ENCODE data around the gene CEP70.
"Not testable (repeated sequence)": the region's sequence is repeated elsewhere in the genome, so short reads cannot be mapped to it uniquely, and the experiment has no call there.

Gene CEP70

GRCh38 chr3:138544546-138544945, 49.5 kb downstream of the CEP70 start:
- Histone ChIP-seq H3K36me3 (replicated peaks) (no peaks in the 10 kb centered on the region), H3K4me3 (ENCODE audit: low read depth, low read length) (no peak overlapping the region), H3K27ac (no peak overlapping the region), H3K27me3 (replicated peaks) (no peaks in the 10 kb centered on the region)
- TF ChIP-seq, protein P1, sequence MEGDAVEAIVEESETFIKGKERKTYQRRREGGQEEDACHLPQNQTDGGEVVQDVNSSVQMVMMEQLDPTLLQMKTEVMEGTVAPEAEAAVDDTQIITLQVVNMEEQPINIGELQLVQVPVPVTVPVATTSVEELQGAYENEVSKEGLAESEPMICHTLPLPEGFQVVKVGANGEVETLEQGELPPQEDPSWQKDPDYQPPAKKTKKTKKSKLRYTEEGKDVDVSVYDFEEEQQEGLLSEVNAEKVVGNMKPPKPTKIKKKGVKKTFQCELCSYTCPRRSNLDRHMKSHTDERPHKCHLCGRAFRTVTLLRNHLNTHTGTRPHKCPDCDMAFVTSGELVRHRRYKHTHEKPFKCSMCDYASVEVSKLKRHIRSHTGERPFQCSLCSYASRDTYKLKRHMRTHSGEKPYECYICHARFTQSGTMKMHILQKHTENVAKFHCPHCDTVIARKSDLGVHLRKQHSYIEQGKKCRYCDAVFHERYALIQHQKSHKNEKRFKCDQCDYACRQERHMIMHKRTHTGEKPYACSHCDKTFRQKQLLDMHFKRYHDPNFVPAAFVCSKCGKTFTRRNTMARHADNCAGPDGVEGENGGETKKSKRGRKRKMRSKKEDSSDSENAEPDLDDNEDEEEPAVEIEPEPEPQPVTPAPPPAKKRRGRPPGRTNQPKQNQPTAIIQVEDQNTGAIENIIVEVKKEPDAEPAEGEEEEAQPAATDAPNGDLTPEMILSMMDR (IDR thresholded peaks at IDR 0.05; ENCODE audit: low read depth, low read length, missing control alignments), result no peak
- no peak for DNase-seq
- in situ Hi-C loops (cut with HindIII; ENCODE audit: low pct_ligation_motif_present, low sequenced_read_pairs), result no loop called here

DNA sequence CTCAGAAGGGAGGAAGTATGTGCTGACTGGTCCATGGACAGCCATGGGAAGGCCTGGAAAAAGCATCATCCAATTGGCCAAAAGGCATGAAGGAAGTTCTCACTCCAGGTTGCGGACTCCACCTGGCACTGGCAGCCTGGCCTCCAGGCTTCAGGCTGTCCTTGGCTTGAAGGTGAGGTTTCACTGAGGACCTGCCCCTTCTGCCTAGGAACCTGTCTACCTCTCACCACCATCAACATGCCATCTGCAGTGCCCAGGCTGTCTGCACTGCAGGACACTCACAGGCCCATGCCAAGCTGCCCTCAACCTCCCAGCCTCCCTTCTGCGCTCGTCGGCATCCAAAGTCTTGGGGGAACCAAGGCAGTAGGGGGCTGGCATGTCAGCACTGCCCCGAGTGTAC, 51.1 kb downstream of the CEP70 start:
- Histone ChIP-seq H3K4me3 (ENCODE audit: low read depth, low read length) (no peak overlapping the region), H3K36me3 (replicated peaks) (no peaks in the 10 kb centered on the region), H3K27me3 (replicated peaks) (no peaks in the 10 kb centered on the region), H3K27ac (no peak overlapping the region)
- in situ Hi-C loops (cut with HindIII; ENCODE audit: low pct_ligation_motif_present, low sequenced_read_pairs), result no loop called here
- no peak for DNase-seq
- TF ChIP-seq, protein P1 (IDR thresholded peaks at IDR 0.05; ENCODE audit: low read depth, low read length, missing control alignments), result no peak

GRCh38 chr3:138539352-138539751, 54.7 kb downstream of the CEP70 start:
- TF ChIP-seq, protein P1 (IDR thresholded peaks at IDR 0.05; ENCODE audit: low read depth, low read length, missing control alignments), result no peak
- Histone ChIP-seq H3K27me3 (replicated peaks) (no peaks in the 10 kb centered on the region), H3K36me3 (replicated peaks) (no peaks in the 10 kb centered on the region), H3K4me3 (ENCODE audit: low read depth, low read length) (no peak overlapping the region), H3K27ac (no peak overlapping the region)
- in situ Hi-C loops (cut with HindIII; ENCODE audit: low pct_ligation_motif_present, low sequenced_read_pairs), result no loop called here
- DNase-seq, result no peak

DNA sequence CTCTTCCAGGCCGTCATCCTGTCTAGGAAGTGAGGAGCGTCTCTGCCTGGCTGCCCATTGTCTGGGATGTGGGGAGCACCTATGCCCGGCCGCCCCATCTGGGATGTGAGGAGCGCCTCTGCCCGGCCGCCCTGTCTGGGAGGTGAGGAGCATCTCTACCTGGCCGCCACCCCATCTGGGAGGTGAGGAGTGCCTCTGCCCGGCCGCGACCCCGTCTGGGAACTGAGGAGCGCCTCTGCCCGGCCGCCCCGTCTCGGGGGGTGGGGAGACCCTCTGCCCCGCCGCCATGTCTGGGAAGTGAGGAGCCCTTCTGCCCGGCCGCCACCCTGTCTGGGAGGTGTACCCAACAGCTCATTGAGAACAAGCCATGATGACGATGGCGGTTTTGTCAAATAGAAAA, 72.6 kb downstream of the CEP70 start:
- H3K27ac ChIP-seq; H3K27me3 ChIP-seq (replicated peaks); in situ Hi-C loops (cut with HindIII; ENCODE audit: low pct_ligation_motif_present, low sequenced_read_pairs); H3K4me3 ChIP-seq (ENCODE audit: low read depth, low read length); H3K36me3 ChIP-seq (replicated peaks); DNase-seq: not testable (repeated sequence)

DNA sequence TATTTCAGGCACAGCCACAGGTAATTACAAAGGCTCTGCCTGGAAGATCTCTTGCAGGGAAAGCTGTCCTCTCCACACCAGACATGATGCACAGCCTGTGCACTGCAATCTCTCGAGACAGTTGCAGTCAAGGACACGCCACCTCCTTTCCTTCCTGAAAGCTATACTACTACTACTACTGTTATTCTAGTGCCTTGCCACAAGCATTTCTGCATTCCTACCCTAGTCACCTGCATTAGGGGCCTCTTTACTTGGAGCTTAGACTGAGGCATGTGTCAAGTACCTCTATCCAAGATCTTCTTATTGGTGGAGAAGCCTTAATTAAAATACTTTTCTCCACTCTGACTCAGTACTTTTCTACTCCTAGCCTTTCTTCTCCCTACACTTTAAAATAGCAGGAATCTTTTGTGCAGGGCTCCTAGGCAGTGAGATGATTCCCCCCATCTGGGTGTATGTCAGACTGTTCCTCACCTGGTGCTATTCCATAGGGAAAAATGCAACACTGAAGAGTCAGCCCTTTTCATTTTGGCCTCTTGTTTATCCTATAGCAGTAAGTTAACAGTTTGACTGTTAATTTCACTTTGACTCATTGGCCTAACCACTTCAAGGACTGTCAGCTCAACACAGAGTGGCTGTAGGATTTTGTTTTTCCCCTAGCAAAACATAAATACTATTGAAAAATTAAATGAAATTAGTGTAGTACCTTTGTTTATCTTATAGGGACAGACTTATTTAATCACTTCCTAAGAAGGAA, 80.8 kb downstream of the CEP70 start:
- DNase-seq, result no peak
- no peak overlapping the region for H3K4me3 ChIP-seq (ENCODE audit: low read depth, low read length)
- TF ChIP-seq, protein P1 (IDR thresholded peaks at IDR 0.05; ENCODE audit: low read depth, low read length, missing control alignments), result no peak
- no peaks in the 10 kb centered on the region for H3K27me3 ChIP-seq (replicated peaks)
- peaks cover 2% of the 10 kb centered on the region for H3K36me3 ChIP-seq (replicated peaks)
- in situ Hi-C loops (cut with HindIII; ENCODE audit: low pct_ligation_motif_present, low sequenced_read_pairs), result no loop called here
- no peak overlapping the region for H3K27ac ChIP-seq

DNA sequence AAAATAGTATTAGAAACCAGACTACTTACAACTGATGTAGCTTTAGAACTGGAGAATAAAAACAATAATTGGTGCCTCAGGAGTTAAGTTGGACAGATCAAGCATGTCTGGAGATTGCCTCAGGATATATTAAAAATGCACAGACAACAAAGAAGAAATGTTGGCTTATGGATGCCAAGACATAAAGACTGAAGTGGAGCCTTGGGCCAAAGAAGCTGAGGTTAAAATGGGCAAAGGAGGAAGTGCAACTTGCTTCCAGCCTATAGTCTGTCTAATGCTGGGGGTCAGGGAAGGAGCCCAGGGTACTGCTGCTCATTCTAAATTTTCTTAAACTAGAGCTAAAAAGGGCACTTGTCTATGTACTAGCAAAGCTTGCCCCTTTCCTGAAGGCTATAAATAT, 82.1 kb downstream of the CEP70 start:
- Histone ChIP-seq H3K4me3 (ENCODE audit: low read depth, low read length) (no peak overlapping the region), H3K27me3 (replicated peaks) (no peaks in the 10 kb centered on the region), H3K36me3 (replicated peaks) (no peaks in the 10 kb centered on the region), H3K27ac (no peak overlapping the region)
- TF ChIP-seq, protein P1 (IDR thresholded peaks at IDR 0.05; ENCODE audit: low read depth, low read length, missing control alignments), result no peak
- in situ Hi-C loops (cut with HindIII; ENCODE audit: low pct_ligation_motif_present, low sequenced_read_pairs), result no loop called here
- DNase-seq, result no peak

All from brain microvascular endothelial cell (primary cell).